ENCODE data around the gene ANTXR1.

DNA sequence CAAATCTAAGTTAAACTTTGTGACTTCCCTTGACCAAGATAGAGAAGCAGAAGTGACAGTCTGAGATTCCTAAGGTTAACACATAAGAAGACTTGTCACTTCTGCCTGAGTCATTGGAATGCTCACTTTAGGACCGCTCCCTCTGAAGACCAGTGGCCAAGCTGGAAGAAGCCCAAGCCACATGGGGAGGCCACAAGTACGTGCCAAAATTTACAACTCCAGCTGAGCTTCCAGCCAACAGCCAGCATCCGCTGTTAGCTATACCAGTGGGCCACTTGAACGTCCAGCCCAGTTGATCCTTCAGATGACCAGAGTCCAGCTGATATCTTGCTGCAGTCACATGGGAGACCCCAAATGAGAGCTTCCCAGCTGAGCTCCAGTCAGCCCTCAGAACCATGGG, 18.1 kb upstream of the ANTXR1 start:
- TF ChIP-seq, protein P1, sequence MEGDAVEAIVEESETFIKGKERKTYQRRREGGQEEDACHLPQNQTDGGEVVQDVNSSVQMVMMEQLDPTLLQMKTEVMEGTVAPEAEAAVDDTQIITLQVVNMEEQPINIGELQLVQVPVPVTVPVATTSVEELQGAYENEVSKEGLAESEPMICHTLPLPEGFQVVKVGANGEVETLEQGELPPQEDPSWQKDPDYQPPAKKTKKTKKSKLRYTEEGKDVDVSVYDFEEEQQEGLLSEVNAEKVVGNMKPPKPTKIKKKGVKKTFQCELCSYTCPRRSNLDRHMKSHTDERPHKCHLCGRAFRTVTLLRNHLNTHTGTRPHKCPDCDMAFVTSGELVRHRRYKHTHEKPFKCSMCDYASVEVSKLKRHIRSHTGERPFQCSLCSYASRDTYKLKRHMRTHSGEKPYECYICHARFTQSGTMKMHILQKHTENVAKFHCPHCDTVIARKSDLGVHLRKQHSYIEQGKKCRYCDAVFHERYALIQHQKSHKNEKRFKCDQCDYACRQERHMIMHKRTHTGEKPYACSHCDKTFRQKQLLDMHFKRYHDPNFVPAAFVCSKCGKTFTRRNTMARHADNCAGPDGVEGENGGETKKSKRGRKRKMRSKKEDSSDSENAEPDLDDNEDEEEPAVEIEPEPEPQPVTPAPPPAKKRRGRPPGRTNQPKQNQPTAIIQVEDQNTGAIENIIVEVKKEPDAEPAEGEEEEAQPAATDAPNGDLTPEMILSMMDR (IDR thresholded peaks at IDR 0.05; ENCODE audit: extremely low read depth in 1 of 2, insufficient read depth in 1 of 2, low read depth in 1 of 2, low read length in 2 of 2) = no peak
- TF ChIP-seq POLR2A (IDR thresholded peaks at IDR 0.05; ENCODE audit: low read depth, low read length) = no peak
- TF ChIP-seq MAX (IDR thresholded peaks at IDR 0.05; ENCODE audit: insufficient read depth, insufficient read length) = no peak
- no peak for TF ChIP-seq POLR2AphosphoS5 (IDR thresholded peaks at IDR 0.05; ENCODE audit: insufficient read depth, low read depth, low read length)
- no peak for TF ChIP-seq EZH2 (IDR thresholded peaks at IDR 0.05; ENCODE audit: borderline replicate concordance, low read depth, low read length, severe bottlenecking)
